Ecto neural progenitor cell (in vitro differentiated cells): ENCODE results near the gene KIF6.

Experiments
- DNase-seq: peaks from one replicate; pipeline ENCODE4 v3.0.0-alpha.2; 2018; ENCODE audit warnings: low spot score

KIF6 gene

GRCh38 chr6:39381550-39382140 is 343.6 kb downstream of the KIF6 start:
- no peak for DNase-seq

GRCh38 chr6:39380837-39381549 is 344.2 kb downstream of the KIF6 start:
- DNase-seq, result no peak

- DNase-seq, result no peak
These were observed 346.2 kb downstream of the KIF6 start for GRCh38 chr6:39378960-39379425.

- DNase-seq, result no peak
These were observed 346.8 kb downstream of the KIF6 start for GRCh38 chr6:39378175-39378959.

GRCh38 chr6:39377539-39377950 is 347.7 kb downstream of the KIF6 start:
- DNase-seq, result peak; percentile 79

GRCh38 chr6:39375405-39375804 is 349.8 kb downstream of the KIF6 start:
- no peak for DNase-seq

- no peak for DNase-seq
These were observed 354.8 kb downstream of the KIF6 start for GRCh38 chr6:39370390-39370789.

GRCh38 chr6:39369987-39370386 is 355.2 kb downstream of the KIF6 start:
- no peak for DNase-seq

GRCh38 chr6:39367700-39368099 is 357.5 kb downstream of the KIF6 start:
- DNase-seq, result no peak

GRCh38 chr6:39366931-39367618 is 358.1 kb downstream of the KIF6 start:
- DNase-seq, result no peak

GRCh38 chr6:39365281-39366074 is 359.7 kb downstream of the KIF6 start:
- no peak for DNase-seq

- DNase-seq, result no peak
These were observed 361.9 kb downstream of the KIF6 start for GRCh38 chr6:39363280-39363679.

GRCh38 chr6:39362487-39362865 is 362.7 kb downstream of the KIF6 start:
- no peak for DNase-seq

- DNase-seq, result peak; percentile 84
These were observed 363.3 kb downstream of the KIF6 start for GRCh38 chr6:39361657-39362486.

GRCh38 chr6:39360378-39360777 is 364.8 kb downstream of the KIF6 start:
- DNase-seq, result no peak

GRCh38 chr6:39357998-39358686 is 367.1 kb downstream of the KIF6 start:
- DNase-seq, result no peak

GRCh38 chr6:39353698-39354315 is 371.4 kb downstream of the KIF6 start:
- DNase-seq, result no peak

- no peak for DNase-seq
These were observed 374.3 kb downstream of the KIF6 start for GRCh38 chr6:39350723-39351505.

GRCh38 chr6:39348740-39349139 is 376.5 kb downstream of the KIF6 start:
- DNase-seq, result no peak
